ENCODE results near the gene STPG3. TPM values are rescaled to one million over a fixed set of nuclear protein-coding genes. Genes with fewer than 3 reads are reported as not detected.
"Not testable (repeated sequence)": the region's sequence is repeated elsewhere in the genome, so short reads cannot be mapped to it uniquely, and the experiment has no call there.

The STPG3 gene
- total and polyA plus RNA-seq, 9 donors = 0.15 to 0.79 (median 0.33) TPM; not detected in 2

- WGBS (ENCODE audit: insufficient coverage) = 77% methylated on average over 28 of the region's 40 CpGs
These were observed 17.7 kb upstream of the STPG3 start for GRCh38 chr9:137233143-137233980.

GRCh38 chr9:137234055-137234697, 16.9 kb upstream of the STPG3 start:
- peaks cover 52% of the 10 kb centered on the region for H3K4me1 ChIP-seq (ENCODE audit: control insufficient read depth, insufficient read depth, low read length)
- 64% methylated on average over 25 of the region's 40 CpGs for WGBS (ENCODE audit: insufficient coverage)
- H3K36me3 ChIP-seq (ENCODE audit: control insufficient read depth, insufficient read depth, low read length) = no peaks in the 10 kb centered on the region
- H3K9me3 ChIP-seq (replicated peaks; ENCODE audit: control insufficient read depth, low read depth, low read length) = no peaks in the 10 kb centered on the region
- H3K4me3 ChIP-seq (ENCODE audit: low read length) = no peak overlapping the region
- no peak overlapping the region for H3K27ac ChIP-seq (ENCODE audit: low read length)
- H3K27me3 ChIP-seq (ENCODE audit: control insufficient read depth, insufficient read depth, low read length) = peaks cover 30% of the 10 kb centered on the region
- no peak for DNase-seq

More at GRCh38 chr9:137233143-137233980, 17.7 kb upstream of the STPG3 start:
- Histone ChIP-seq H3K9me3 (replicated peaks; ENCODE audit: control insufficient read depth, low read depth, low read length) (no peaks in the 10 kb centered on the region), H3K27me3 (ENCODE audit: control insufficient read depth, insufficient read depth, low read length) (peaks cover 32% of the 10 kb centered on the region), H3K4me3 (ENCODE audit: low read length) (no peak overlapping the region), H3K27ac (ENCODE audit: low read length) (no peak overlapping the region), H3K4me1 (ENCODE audit: control insufficient read depth, insufficient read depth, low read length) (peaks cover 43% of the 10 kb centered on the region), H3K36me3 (ENCODE audit: control insufficient read depth, insufficient read depth, low read length) (no peaks in the 10 kb centered on the region)
- DNase-seq = no peak

GRCh38 chr9:137234758-137235423, 16.2 kb upstream of the STPG3 start:
- no peaks in the 10 kb centered on the region for H3K36me3 ChIP-seq (ENCODE audit: control insufficient read depth, insufficient read depth, low read length)
- H3K4me1 ChIP-seq (ENCODE audit: control insufficient read depth, insufficient read depth, low read length) = peaks cover 58% of the 10 kb centered on the region
- H3K9me3 ChIP-seq (replicated peaks; ENCODE audit: control insufficient read depth, low read depth, low read length) = no peaks in the 10 kb centered on the region
- WGBS (ENCODE audit: insufficient coverage) = 64% methylated on average over 17 of the region's 18 CpGs
- no peak overlapping the region for H3K4me3 ChIP-seq (ENCODE audit: low read length)
- no peak overlapping the region for H3K27ac ChIP-seq (ENCODE audit: low read length)
- peaks cover 27% of the 10 kb centered on the region for H3K27me3 ChIP-seq (ENCODE audit: control insufficient read depth, insufficient read depth, low read length)
- no peak for DNase-seq

- Histone ChIP-seq H3K27me3 (ENCODE audit: control insufficient read depth, insufficient read depth, low read length) (peaks cover 23% of the 10 kb centered on the region), H3K4me1 (ENCODE audit: control insufficient read depth, insufficient read depth, low read length) (peaks cover 58% of the 10 kb centered on the region), H3K36me3 (ENCODE audit: control insufficient read depth, insufficient read depth, low read length) (no peaks in the 10 kb centered on the region), H3K9me3 (replicated peaks; ENCODE audit: control insufficient read depth, low read depth, low read length) (no peaks in the 10 kb centered on the region), H3K27ac (ENCODE audit: low read length) (peak overlapping the region; percentile 64), H3K4me3 (ENCODE audit: low read length) (peak overlapping the region; percentile 14)
- no peak for DNase-seq
- 52% methylated on average over 35 of the region's 35 CpGs for WGBS (ENCODE audit: insufficient coverage)
These were observed 15.5 kb upstream of the STPG3 start for GRCh38 chr9:137235424-137236237.

- peak overlapping the region; percentile 31 for H3K4me3 ChIP-seq (ENCODE audit: low read length)
- DNase-seq = peak; percentile 83
- H3K4me1 ChIP-seq (ENCODE audit: control insufficient read depth, insufficient read depth, low read length) = peaks cover 58% of the 10 kb centered on the region
- peaks cover 23% of the 10 kb centered on the region for H3K27me3 ChIP-seq (ENCODE audit: control insufficient read depth, insufficient read depth, low read length)
- H3K9me3 ChIP-seq (replicated peaks; ENCODE audit: control insufficient read depth, low read depth, low read length) = no peaks in the 10 kb centered on the region
- H3K36me3 ChIP-seq (ENCODE audit: control insufficient read depth, insufficient read depth, low read length) = no peaks in the 10 kb centered on the region
- WGBS (ENCODE audit: insufficient coverage) = 9% methylated on average over 27 of the region's 31 CpGs
- peak overlapping the region; percentile 98 for H3K27ac ChIP-seq (ENCODE audit: low read length)
These were observed 14.7 kb upstream of the STPG3 start for GRCh38 chr9:137236238-137236935.

GRCh38 chr9:137236936-137237421, 14.1 kb upstream of the STPG3 start:
- WGBS (ENCODE audit: insufficient coverage) = 29% methylated on average over 7 of the region's 11 CpGs
- Histone ChIP-seq H3K36me3 (ENCODE audit: control insufficient read depth, insufficient read depth, low read length) (peaks cover 2% of the 10 kb centered on the region), H3K27me3 (ENCODE audit: control insufficient read depth, insufficient read depth, low read length) (peaks cover 20% of the 10 kb centered on the region), H3K4me1 (ENCODE audit: control insufficient read depth, insufficient read depth, low read length) (peaks cover 59% of the 10 kb centered on the region), H3K9me3 (replicated peaks; ENCODE audit: control insufficient read depth, low read depth, low read length) (no peaks in the 10 kb centered on the region), H3K4me3 (ENCODE audit: low read length) (peak overlapping the region; percentile 31), H3K27ac (ENCODE audit: low read length) (peak overlapping the region; percentile 98)
- peak; percentile 64 for DNase-seq

GRCh38 chr9:137237759-137238726, 13.0 kb upstream of the STPG3 start:
- Histone ChIP-seq H3K9me3 (replicated peaks; ENCODE audit: control insufficient read depth, low read depth, low read length) (no peaks in the 10 kb centered on the region), H3K27ac (ENCODE audit: low read length) (peak overlapping the region; percentile 98), H3K27me3 (ENCODE audit: control insufficient read depth, insufficient read depth, low read length) (peaks cover 11% of the 10 kb centered on the region), H3K36me3 (ENCODE audit: control insufficient read depth, insufficient read depth, low read length) (peaks cover 12% of the 10 kb centered on the region), H3K4me3 (ENCODE audit: low read length) (peak overlapping the region; percentile 11), H3K4me1 (ENCODE audit: control insufficient read depth, insufficient read depth, low read length) (peaks cover 65% of the 10 kb centered on the region)
- peak; percentile 83 for DNase-seq
- WGBS (ENCODE audit: insufficient coverage) = 58% methylated on average over 10 of the region's 13 CpGs

- Histone ChIP-seq H3K27ac (ENCODE audit: low read length) (peak overlapping the region; percentile 98), H3K4me1 (ENCODE audit: control insufficient read depth, insufficient read depth, low read length) (peaks cover 77% of the 10 kb centered on the region), H3K36me3 (ENCODE audit: control insufficient read depth, insufficient read depth, low read length) (peaks cover 25% of the 10 kb centered on the region), H3K4me3 (ENCODE audit: low read length) (peak overlapping the region; percentile 72)
- 92% methylated on average over 4 of the region's 27 CpGs for WGBS (ENCODE audit: insufficient coverage)
- H3K27me3 ChIP-seq (ENCODE audit: control insufficient read depth, insufficient read depth, low read length); DNase-seq; H3K9me3 ChIP-seq (replicated peaks; ENCODE audit: control insufficient read depth, low read depth, low read length): not testable (repeated sequence)
These were observed 11.4 kb upstream of the STPG3 start for GRCh38 chr9:137239541-137240200.

All from muscle of leg (tissue), 11 donors.